GM13977 (cell line): ENCODE measurements around the gene MAD1L1.

Experiments
- DNase-seq: peaks from one replicate; pipeline ENCODE4 v3.0.0; 2012; ENCODE audit warnings: low spot score
- CTCF ChIP-seq: IDR thresholded peaks from 2 replicates; pipeline ENCODE4 v1.5.1; 2012; ENCODE audit warnings: mild to moderate bottlenecking, control low read depth; ENCODE audit not compliant: insufficient read depth; ENCODE audit errors: extremely low read depth, missing control alignments
- in situ Hi-C: fragments of 300-500 bp; cut with MboI; formaldehyde crosslinking; loops from one replicate; pipeline ENCODE4 v1.12.0; 2022; ENCODE audit warnings: low sequenced_read_pairs, low pct_unique_long_range_greater_than_20kb, mixed read lengths, inconsistent platforms; ENCODE audit not compliant: unreplicated experiment

The MAD1L1 gene

DNA sequence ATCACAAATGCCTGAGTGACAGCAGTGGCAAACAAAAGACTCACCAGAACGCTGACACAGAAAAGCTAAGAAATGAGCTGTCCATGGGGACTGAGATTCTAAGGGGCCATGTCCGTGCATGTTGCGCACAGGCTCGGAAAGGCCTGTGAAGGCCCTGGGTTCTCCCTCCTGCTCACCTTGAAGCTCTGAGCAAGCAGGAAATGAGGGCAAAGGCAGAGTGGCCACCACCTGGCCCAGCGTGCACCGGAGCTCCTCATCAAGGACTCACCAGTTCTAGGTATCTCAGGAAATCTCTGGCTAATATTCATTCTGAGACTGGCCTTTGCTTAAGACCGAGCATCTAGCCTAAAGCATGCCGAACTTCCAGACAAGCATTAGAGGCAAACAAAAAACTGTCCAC, 52.7 kb downstream of the MAD1L1 start:
- no peak for TF ChIP-seq CTCF
- no peak for DNase-seq
- in situ Hi-C loops: no loop called here

GRCh38 chr7:2175514-2175913, 57.2 kb downstream of the MAD1L1 start:
- no peak for TF ChIP-seq CTCF
- in situ Hi-C loops: no loop called here
- no peak for DNase-seq

DNA sequence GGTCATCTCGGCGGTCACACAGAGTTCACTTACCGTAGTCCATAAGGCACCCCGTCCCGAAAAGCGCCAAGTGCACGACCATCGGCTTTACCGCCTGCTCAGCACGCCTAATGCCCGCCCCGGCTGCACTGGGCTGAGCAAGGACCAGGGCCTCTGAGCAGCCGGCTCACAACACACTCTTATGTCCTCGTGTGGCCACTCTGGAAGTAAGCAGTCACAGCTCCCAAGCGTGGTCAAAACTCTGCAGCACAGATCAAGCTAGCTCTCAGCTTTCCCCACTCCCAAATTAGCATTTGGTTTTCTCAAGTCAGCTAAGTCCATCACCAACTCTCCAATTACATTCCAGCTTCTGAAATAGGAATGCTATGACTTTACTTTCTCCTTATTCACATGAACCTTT, 57.7 kb downstream of the MAD1L1 start:
- DNase-seq: no peak
- in situ Hi-C loops: no loop called here
- TF ChIP-seq CTCF: no peak

DNA sequence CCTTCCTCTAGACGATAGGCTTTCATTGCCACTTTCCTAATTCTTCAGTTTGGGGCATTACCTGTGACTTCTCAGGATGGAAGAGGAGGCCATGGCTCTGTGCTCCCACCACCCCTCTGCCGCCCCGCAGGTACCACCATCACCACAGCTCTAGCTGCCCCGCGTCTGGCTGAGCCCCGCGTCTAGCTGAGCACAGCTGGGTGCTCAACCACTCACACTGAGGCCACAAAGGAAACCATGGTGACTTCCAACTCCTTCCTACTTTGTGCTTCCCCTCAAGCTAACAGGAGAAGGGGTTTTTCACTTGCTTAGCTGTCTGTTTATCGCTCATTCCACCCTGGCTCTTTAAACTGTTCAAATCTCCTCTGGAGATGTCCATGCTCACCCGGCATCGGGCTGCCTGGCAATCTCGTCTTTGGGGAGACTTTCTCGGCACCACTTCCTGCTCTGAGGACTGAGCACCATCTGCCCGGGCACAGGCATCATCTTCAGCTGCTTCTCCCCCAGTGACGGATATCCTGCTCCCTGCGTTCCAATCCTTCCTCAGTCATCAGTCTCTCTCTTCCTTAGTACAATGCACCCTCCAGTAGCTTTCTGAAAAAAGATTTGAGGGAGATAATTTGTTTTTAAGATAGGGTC, 59.4 kb downstream of the MAD1L1 start:
- in situ Hi-C loops: no loop called here
- DNase-seq: peak; percentile 18
- TF ChIP-seq CTCF: no peak

DNA sequence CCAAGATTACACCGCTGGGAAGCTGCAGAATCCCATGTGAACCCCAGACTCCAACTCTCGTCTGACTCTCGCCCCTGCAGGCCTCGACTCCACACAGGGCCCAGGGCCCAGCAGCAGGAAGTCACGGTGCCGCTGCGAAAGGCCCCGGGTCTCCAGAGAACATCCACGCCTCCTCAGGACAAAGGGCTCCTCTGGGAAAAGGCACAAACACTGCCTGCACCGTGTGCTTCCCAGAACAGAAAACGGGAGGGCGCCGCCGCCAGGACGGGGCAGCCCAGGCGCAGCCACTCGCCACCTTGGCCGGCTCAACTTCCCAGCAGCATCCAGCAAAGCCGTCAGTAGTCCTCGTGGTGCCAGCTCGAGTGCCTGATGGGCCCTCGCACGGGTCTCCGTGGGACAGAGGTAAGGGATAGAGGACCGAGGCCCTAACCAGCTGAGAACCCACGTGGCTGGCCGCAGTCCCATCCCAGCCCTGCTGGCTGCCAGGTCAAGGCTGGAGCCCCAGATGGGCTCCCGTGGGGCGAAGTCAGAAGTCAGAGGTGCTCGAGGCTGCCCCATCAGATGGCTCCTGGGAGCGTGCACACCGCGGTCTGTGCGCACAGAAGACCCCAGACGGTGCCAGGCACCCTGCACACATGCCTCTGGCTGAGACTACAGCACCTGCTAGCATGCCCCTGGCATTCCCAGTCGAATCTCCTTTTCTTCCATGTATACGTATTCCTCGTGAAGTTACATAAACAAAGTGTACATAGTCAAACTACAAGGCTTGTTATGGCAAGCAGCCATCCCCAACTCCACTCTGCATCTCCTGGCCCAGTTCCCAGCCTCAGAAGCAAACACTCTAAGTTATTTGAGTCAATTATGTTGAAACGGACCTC, 60.2 kb downstream of the MAD1L1 start:
- TF ChIP-seq CTCF: no peak
- no peak for DNase-seq
- in situ Hi-C loops: no loop called here

DNA sequence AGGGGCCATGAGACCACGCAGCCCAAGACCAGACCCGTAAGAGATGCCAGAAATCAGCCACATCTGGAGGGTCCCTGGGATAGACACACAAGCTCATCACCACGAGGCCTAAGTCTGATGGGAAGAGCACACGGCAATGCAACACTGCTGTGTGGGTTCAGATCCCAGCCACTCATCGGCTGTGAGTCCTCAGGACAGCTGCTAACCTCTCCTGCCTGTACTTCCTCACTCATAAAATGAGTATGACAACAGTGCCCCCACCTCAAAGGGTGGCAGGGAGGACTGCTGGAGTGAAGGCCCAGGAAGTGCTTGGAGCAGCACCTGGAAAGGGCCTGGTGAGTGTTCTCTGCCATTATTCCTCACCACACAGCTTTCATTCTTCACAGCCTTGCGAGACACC, 60.9 kb downstream of the MAD1L1 start:
- in situ Hi-C loops: no loop called here
- TF ChIP-seq CTCF: no peak
- peak; percentile 34 for DNase-seq
